Ishikawa (cell line): ENCODE results near the gene DGLUCY.

ENCODE experiments used
- CEBPB ChIP-seq: IDR thresholded peaks from 2 replicates; pipeline ENCODE4 v1.6.1; 2012
- CREB1 ChIP-seq: IDR thresholded peaks from 2 replicates; pipeline ENCODE4 v1.6.1; 2012; ENCODE audit warnings: low read depth
- EP300 ChIP-seq: IDR thresholded peaks from 2 replicates; pipeline ENCODE4 v1.6.1; 2012; ENCODE audit warnings: borderline replicate concordance
- MAX ChIP-seq: IDR thresholded peaks from 2 replicates; pipeline ENCODE4 v1.6.1; 2012
- RAD21 ChIP-seq: IDR thresholded peaks from 2 replicates; pipeline ENCODE4 v1.6.1; 2012; ENCODE audit warnings: low read depth
- YY1 ChIP-seq: IDR thresholded peaks from 2 replicates; pipeline ENCODE4 v1.6.1; 2012; ENCODE audit warnings: low read depth

- TF ChIP-seq MAX = no peak
- TF ChIP-seq EP300 = no peak
- TF ChIP-seq RAD21 = no peak
- no peak for TF ChIP-seq CREB1
- no peak for TF ChIP-seq YY1
- no peak for TF ChIP-seq CEBPB
Observed at GRCh38 chr14:91249841-91250616, 136.2 kb downstream of the DGLUCY start.
